CD4-positive, alpha-beta T cell (primary cell): ENCODE data around the gene TTLL3. TPM values are rescaled to one million over a fixed set of nuclear protein-coding genes. Genes with fewer than 3 reads are reported as not detected.

ENCODE experiments used
- ATAC-seq: fragments of 200-7000 bp; cut with Tn5 transposase; one replicate; pipeline ENCODE4 v1.10.0; 2022; ENCODE audit warnings: mild to moderate bottlenecking; ENCODE audit not compliant: poor library complexity
- CTCF ChIA-PET: fragments of 350-600 bp; sonication (Branson Sonifier 250); formaldehyde crosslinking; loops from one replicate; lab custom pipeline; 2021; ENCODE audit warnings: antibody characterized with exemption, inconsistent platforms; lab: Charles Lee
- POLR2A ChIA-PET: fragments of 350-600 bp; sonication (Branson Sonifier 250); formaldehyde crosslinking; loops from one replicate; lab custom pipeline; 2021; ENCODE audit warnings: antibody characterized with exemption, inconsistent platforms; lab: Charles Lee
- DNase-seq, 14 experiments: peaks; one replicate each; pipeline ENCODE4 v3.0.0-alpha.2; 2013 to 2020; ENCODE audit warnings: mixed read lengths in 2 of 14
- H3K27ac ChIP-seq, 2 donors: one replicate each; pipeline versions ENCODE4 v1.5.1 to v1.7.0; 2013; ENCODE audit warnings: low read length in 2 of 2, low read depth in 1 of 2, mild to moderate bottlenecking in 1 of 2
- H3K27me3 ChIP-seq, 2 experiments: 1 replicate in 1 of 2; 2 replicates in 1 of 2; pipeline versions ENCODE4 v1.6.1 to v1.7.0; 2013; ENCODE audit warnings: low read length in 2 of 2, control low read depth in 1 of 2, mild to moderate bottlenecking in 1 of 2, moderate library complexity in 1 of 2; ENCODE audit not compliant: insufficient read depth in 2 of 2, control insufficient read depth in 1 of 2
- H3K36me3 ChIP-seq: one replicate; pipeline ENCODE4 v1.6.1; 2013; ENCODE audit warnings: low read length, control low read depth; ENCODE audit not compliant: insufficient read depth
- H3K4me1 ChIP-seq: one replicate; pipeline ENCODE4 v1.6.1; 2013; ENCODE audit warnings: low read length, control low read depth; ENCODE audit not compliant: insufficient read depth
- H3K4me3 ChIP-seq: one replicate; pipeline ENCODE4 v1.5.1; 2013; ENCODE audit warnings: mild to moderate bottlenecking, low read length, moderate library complexity
- H3K9me3 ChIP-seq, 2 experiments: 1 replicate in 1 of 2; 2 replicates in 1 of 2; pipeline versions ENCODE4 v1.6.1 to v1.7.0; 2013; ENCODE audit warnings: low read length in 2 of 2, mild to moderate bottlenecking in 2 of 2, control low read depth in 1 of 2, moderate library complexity in 1 of 2; ENCODE audit not compliant: control insufficient read depth in 1 of 2, insufficient read depth in 1 of 2
- H3K27ac Mint-ChIP-seq: one replicate; pipeline ENCODE4 v1.8.0; 2020; ENCODE audit warnings: mixed read lengths
- H3K27me3 Mint-ChIP-seq: one replicate; pipeline ENCODE4 v1.8.0; 2021; ENCODE audit warnings: mixed read lengths
- H3K36me3 Mint-ChIP-seq: one replicate; pipeline ENCODE4 v1.8.0; 2021; ENCODE audit warnings: low read depth, mixed read lengths
- H3K4me1 Mint-ChIP-seq: one replicate; pipeline ENCODE4 v1.8.0; 2021; ENCODE audit warnings: low read depth, mixed read lengths
- H3K4me3 Mint-ChIP-seq: one replicate; pipeline ENCODE4 v1.8.0; 2020; ENCODE audit warnings: mild to moderate bottlenecking, mixed read lengths
- H3K9me3 Mint-ChIP-seq: one replicate; pipeline ENCODE4 v1.8.0; 2020; ENCODE audit warnings: mixed read lengths
- intact Hi-C, 2 experiments: fragments of 100-400 bp; cut with DNase I in 1 of 2; cut with micrococcal nuclease in 1 of 2; formaldehyde crosslinking; loops; one replicate each; pipeline versions ENCODE4 v1.15.1 to v1.9.0; 2023 to 2025; cut with DNase I, micrococcal nuclease
- total RNA-seq, 174 experiments: library from RNA in 2 of 174; stranded (reverse) in 2 of 174; gene quantifications; one replicate each; pipeline ENCODE4 v1.2.3 and lab custom pipeline; 2021 to 2026
- TF ChIP-seq, protein P1 (sequence below): fragments of 200-600 bp; IDR thresholded peaks from one replicate; pipeline ENCODE4 v1.8.0; 2022; ENCODE audit warnings: antibody characterized with exemption, mild to moderate bottlenecking

TTLL3 gene
- total RNA-seq, 2 experiments from 2014 or later: 50.5 to 58.6 TPM

DNA sequence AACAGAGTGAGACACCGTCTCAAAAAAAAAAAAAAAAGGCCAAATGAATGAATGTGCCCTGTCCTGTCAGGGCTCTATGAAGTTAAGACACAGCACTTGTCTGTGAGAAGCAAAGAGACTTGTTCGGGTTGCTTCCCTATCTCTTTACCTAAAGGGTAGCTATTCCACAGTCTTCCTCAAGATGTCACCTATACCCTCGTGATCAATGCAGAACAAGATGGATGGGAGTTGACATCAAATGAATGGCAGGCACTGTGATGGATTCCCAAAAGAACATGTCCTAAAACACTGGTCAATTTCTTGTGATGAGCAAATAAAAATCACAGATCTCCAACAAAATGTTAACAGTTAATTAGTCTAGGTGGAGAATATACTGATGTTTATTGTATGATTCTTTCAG lies 27.3 kb upstream of the TTLL3 start:
- H3K4me3 ChIP-seq: no peak overlapping the region
- no peaks in the 10 kb centered on the region for H3K27me3 Mint-ChIP-seq
- H3K27ac Mint-ChIP-seq: no peak overlapping the region
- peaks cover 55% of the 10 kb centered on the region for H3K4me1 ChIP-seq
- no peak overlapping the region for H3K4me3 Mint-ChIP-seq
- H3K4me1 Mint-ChIP-seq: peaks cover 65% of the 10 kb centered on the region
- peak in 2 of 14 experiments; percentile 40 to 41 for DNase-seq
- no peaks in the 10 kb centered on the region for H3K9me3 ChIP-seq
- CTCF ChIA-PET: interaction anchor here (0.5 to 1.3 kb wide), 3 partner anchors 19 to 55 kb away, joined by 3 to 4 read pairs (median 3); partner anchors contain the start of gene OGG1
- H3K27ac ChIP-seq: no peak overlapping the region
- peaks cover 65% of the 10 kb centered on the region for H3K36me3 ChIP-seq
- POLR2A ChIA-PET: interaction anchor here (3.6 kb wide), 1 partner anchor 10 kb away, joined by 26 read pairs; the partner anchor contains the start of genes ARPC4 and TADA3
- TF ChIP-seq, protein P1, sequence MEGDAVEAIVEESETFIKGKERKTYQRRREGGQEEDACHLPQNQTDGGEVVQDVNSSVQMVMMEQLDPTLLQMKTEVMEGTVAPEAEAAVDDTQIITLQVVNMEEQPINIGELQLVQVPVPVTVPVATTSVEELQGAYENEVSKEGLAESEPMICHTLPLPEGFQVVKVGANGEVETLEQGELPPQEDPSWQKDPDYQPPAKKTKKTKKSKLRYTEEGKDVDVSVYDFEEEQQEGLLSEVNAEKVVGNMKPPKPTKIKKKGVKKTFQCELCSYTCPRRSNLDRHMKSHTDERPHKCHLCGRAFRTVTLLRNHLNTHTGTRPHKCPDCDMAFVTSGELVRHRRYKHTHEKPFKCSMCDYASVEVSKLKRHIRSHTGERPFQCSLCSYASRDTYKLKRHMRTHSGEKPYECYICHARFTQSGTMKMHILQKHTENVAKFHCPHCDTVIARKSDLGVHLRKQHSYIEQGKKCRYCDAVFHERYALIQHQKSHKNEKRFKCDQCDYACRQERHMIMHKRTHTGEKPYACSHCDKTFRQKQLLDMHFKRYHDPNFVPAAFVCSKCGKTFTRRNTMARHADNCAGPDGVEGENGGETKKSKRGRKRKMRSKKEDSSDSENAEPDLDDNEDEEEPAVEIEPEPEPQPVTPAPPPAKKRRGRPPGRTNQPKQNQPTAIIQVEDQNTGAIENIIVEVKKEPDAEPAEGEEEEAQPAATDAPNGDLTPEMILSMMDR: no peak
- peaks cover 57% of the 10 kb centered on the region for H3K36me3 Mint-ChIP-seq
- intact Hi-C loops: no loop called here
- no peaks in the 10 kb centered on the region for H3K9me3 Mint-ChIP-seq
- ATAC-seq: peak; percentile 37
- no peaks in the 10 kb centered on the region for H3K27me3 ChIP-seq

DNA sequence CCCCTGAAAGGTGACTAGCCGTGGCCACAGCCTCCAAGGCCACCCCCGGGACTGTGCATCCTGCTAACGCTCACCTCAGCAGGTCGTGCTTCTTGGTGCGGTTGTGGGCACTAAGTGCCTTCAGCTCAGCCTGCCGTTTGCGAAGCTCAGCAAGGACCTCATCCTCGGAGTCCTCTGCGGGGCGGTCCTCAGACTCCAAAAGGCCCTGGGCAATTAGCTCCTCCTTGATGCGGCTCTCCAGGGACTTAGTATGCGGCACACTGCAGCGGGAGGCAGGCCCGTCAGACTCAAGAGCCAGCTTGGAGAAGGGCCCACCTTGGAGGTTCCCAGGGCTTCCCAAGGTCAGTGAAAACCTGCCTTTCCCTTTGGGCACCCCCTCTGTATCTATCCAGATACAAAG lies 26.1 kb upstream of the TTLL3 start:
- Mint-ChIP-seq H3K36me3 (peaks cover 63% of the 10 kb centered on the region), H3K4me3 (no peak overlapping the region), H3K4me1 (peaks cover 57% of the 10 kb centered on the region), H3K9me3 (no peaks in the 10 kb centered on the region), H3K27me3 (no peaks in the 10 kb centered on the region), H3K27ac (no peak overlapping the region)
- intact Hi-C loops: no loop called here
- TF ChIP-seq, protein P1: no peak
- CTCF ChIA-PET: no interaction called here
- POLR2A ChIA-PET: no interaction called here
- Histone ChIP-seq H3K9me3 (no peaks in the 10 kb centered on the region), H3K4me1 (peaks cover 46% of the 10 kb centered on the region), H3K36me3 (peaks cover 72% of the 10 kb centered on the region), H3K27ac (no peak overlapping the region), H3K27me3 (no peaks in the 10 kb centered on the region), H3K4me3 (no peak overlapping the region)
- ATAC-seq (no peak), DNase-seq (no peak)

DNA sequence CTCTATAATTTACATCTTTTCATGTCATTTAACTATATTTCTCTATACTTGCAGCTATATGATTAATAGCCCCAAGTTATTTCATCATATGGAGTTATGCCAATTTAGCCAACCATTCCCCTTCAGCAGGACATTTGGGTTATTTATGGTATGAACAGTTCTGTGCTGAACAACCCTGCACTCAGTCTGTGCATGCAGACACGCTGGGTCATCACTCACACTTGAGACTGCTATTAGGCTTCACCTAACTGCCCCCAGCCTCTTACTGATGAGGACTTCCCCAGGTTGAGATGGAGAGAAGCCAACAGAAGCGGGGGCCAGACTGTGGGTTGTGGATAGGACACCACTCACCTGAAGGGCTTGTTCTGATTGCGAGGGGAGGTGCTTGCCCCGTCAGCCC lies 25.1 kb upstream of the TTLL3 start:
- Histone ChIP-seq H3K4me1 (peaks cover 36% of the 10 kb centered on the region), H3K4me3 (no peak overlapping the region), H3K36me3 (peaks cover 82% of the 10 kb centered on the region), H3K9me3 (no peaks in the 10 kb centered on the region), H3K27me3 (no peaks in the 10 kb centered on the region), H3K27ac (no peak overlapping the region)
- TF ChIP-seq, protein P1: no peak
- POLR2A ChIA-PET: no interaction called here
- Mint-ChIP-seq H3K27ac (no peak overlapping the region), H3K36me3 (peaks cover 70% of the 10 kb centered on the region), H3K27me3 (no peaks in the 10 kb centered on the region), H3K4me1 (peaks cover 53% of the 10 kb centered on the region), H3K4me3 (no peak overlapping the region), H3K9me3 (no peaks in the 10 kb centered on the region)
- intact Hi-C loops: no loop called here
- no peak for ATAC-seq
- CTCF ChIA-PET: interaction anchor here (0.6 kb wide), 1 partner anchor 14 kb away, joined by 3 read pairs; no protein-coding TSS in a partner anchor
- DNase-seq: no peak
